K562 (cell line): Measurements from ENCODE around the gene TACC3. TPM values are rescaled to one million over a fixed set of nuclear protein-coding genes. Genes with fewer than 3 reads are reported as not detected.

Source experiments
- EP400 ChIP-seq: fragments of 450-650 bp; IDR thresholded peaks from 2 replicates; pipeline ENCODE4 v1.6.1; 2017; ENCODE audit warnings: antibody characterized with exemption, mild to moderate bottlenecking, moderate library complexity
- FUS ChIP-seq: fragments of 200-400 bp; formaldehyde crosslinking; optimal IDR thresholded peaks from 2 replicates; pipeline ENCODE3; 2017; ENCODE audit warnings: low read depth, low read length
- MAFK ChIP-seq: IDR thresholded peaks from 2 replicates; pipeline ENCODE4 v1.6.1; 2011; ENCODE audit warnings: low read length, improper control_type of control experiment
- MEF2A ChIP-seq: IDR thresholded peaks from 2 replicates; pipeline ENCODE4 v1.6.1; 2011; ENCODE audit warnings: low read depth, mild to moderate bottlenecking, low read length, moderate library complexity; ENCODE audit not compliant: control insufficient read depth
- NFIC ChIP-seq: fragments of 450-650 bp; IDR thresholded peaks from 2 replicates; pipeline ENCODE4 v1.6.1; 2017; ENCODE audit warnings: mild to moderate bottlenecking, inconsistent platforms
- SAP30 ChIP-seq: fragments of 200-600 bp; sonication (generic); IDR thresholded peaks from 2 replicates; pipeline ENCODE4 v1.6.1; 2012; ENCODE audit warnings: borderline replicate concordance, low read depth, mild to moderate bottlenecking, moderate library complexity, low read length, control low read depth, inconsistent platforms; ENCODE audit not compliant: insufficient read depth, poor library complexity, severe bottlenecking
- SP1 ChIP-seq: sonication (generic); formaldehyde crosslinking; IDR thresholded peaks from 2 replicates; pipeline ENCODE4 v1.8.1; 2022; ENCODE audit warnings: mild to moderate bottlenecking, missing genetic modification reagents
- TAF15 ChIP-seq: fragments of 200-400 bp; formaldehyde crosslinking; IDR thresholded peaks from 2 replicates; pipeline ENCODE4 v1.6.1; 2017; ENCODE audit warnings: mild to moderate bottlenecking, low read depth, low read length, moderate library complexity
- TGIF2 ChIP-seq: sonication (generic); formaldehyde crosslinking; IDR thresholded peaks from 2 replicates; pipeline ENCODE4 v1.8.1; 2022; ENCODE audit warnings: mild to moderate bottlenecking, missing genetic modification reagents, moderate library complexity
- XRCC5 ChIP-seq: fragments of 200-400 bp; formaldehyde crosslinking; IDR thresholded peaks from 2 replicates; pipeline ENCODE4 v1.6.1; 2017; ENCODE audit warnings: low read depth, mild to moderate bottlenecking, low read length
- ZC3H8 ChIP-seq: fragments of 450-650 bp; IDR thresholded peaks from 2 replicates; pipeline ENCODE4 v1.6.1; 2017
- ZEB2 ChIP-seq: fragments of 450-650 bp; IDR thresholded peaks from 2 replicates; pipeline ENCODE4 v1.6.1; 2016
- ZNF407 ChIP-seq: fragments of 450-650 bp; IDR thresholded peaks from 2 replicates; pipeline ENCODE4 v1.6.1; 2016; ENCODE audit warnings: low read depth
- ZNF778 ChIP-seq: fragments of 450-650 bp; formaldehyde crosslinking; IDR thresholded peaks from 2 replicates; pipeline ENCODE4 v1.4.0; 2020; ENCODE audit warnings: mild to moderate bottlenecking, moderate library complexity
- polyA plus RNA-seq, 8 experiments: library from polyadenylated mRNA; depleted of rRNA in 4 of 8; stranded (reverse) in 5 of 8; unstranded in 3 of 8; fragments of >200 nt; fragmentation: Nextera tagmentation in 2 of 8; fragmentation: Illumina TruSeq in 1 of 8; extraction: Ambion mirVana in 2 of 8; extraction: Trizol in 1 of 8; gene quantifications; 2 replicates each; pipeline versions ENCODE4 v1.2.1 to v1.2.3, GENCODE V29; 2011 to 2014; ENCODE audit warnings: inconsistent platforms in 1 of 8, missing spikeins in 1 of 8
- total RNA-seq, 7 experiments: library from RNA; depleted of rRNA in 6 of 7; stranded (reverse); fragments of >200 nt in 6 of 7; fragmentation: Illumina TruSeq in 2 of 7; extraction: Trizol in 2 of 7; gene quantifications; 2 replicates each; pipeline versions ENCODE4 v1.2.1 to v1.2.3, GENCODE V29; 2011 to 2021; ENCODE audit warnings: low replicate concordance in 1 of 7

The TACC3 gene
- total and polyA plus RNA-seq, 9 of the 15 experiments (the other 6 are each of a cell fraction or from before 2014, with no cell fraction given), result 1.9 to 122 (median 55.6) TPM

GRCh38 chr4:1720163-1720983 lies 948 bp upstream of the TACC3 start (continued):
- TF ChIP-seq ZNF407 (no peak), TGIF2 (CRISPR knock-in tag) (no peak), ZEB2 (no peak), SAP30 (peak; percentile 54), EP400 (peak; percentile 66; the same call in 1 of the 2 replicates), SP1 (CRISPR knock-in tag) (peak; percentile 54; the same call in 1 of the 2 replicates), ZNF778 (CRISPR knock-in tag) (no peak), TAF15 (no peak), FUS (peak; percentile 48), ZC3H8 (no peak), NFIC (peak; percentile 9; the same call in 1 of the 2 replicates), MEF2A (no peak), MAFK (no peak), XRCC5 (no peak)
